ENCODE data around the gene HOXD4. TPM values are rescaled to one million over a fixed set of nuclear protein-coding genes. Genes with fewer than 3 reads are reported as not detected.

HOXD4 gene
- total RNA-seq, 4 donors from 2014 or later: 2.2 to 2.6 TPM; not detected in 2

DNA sequence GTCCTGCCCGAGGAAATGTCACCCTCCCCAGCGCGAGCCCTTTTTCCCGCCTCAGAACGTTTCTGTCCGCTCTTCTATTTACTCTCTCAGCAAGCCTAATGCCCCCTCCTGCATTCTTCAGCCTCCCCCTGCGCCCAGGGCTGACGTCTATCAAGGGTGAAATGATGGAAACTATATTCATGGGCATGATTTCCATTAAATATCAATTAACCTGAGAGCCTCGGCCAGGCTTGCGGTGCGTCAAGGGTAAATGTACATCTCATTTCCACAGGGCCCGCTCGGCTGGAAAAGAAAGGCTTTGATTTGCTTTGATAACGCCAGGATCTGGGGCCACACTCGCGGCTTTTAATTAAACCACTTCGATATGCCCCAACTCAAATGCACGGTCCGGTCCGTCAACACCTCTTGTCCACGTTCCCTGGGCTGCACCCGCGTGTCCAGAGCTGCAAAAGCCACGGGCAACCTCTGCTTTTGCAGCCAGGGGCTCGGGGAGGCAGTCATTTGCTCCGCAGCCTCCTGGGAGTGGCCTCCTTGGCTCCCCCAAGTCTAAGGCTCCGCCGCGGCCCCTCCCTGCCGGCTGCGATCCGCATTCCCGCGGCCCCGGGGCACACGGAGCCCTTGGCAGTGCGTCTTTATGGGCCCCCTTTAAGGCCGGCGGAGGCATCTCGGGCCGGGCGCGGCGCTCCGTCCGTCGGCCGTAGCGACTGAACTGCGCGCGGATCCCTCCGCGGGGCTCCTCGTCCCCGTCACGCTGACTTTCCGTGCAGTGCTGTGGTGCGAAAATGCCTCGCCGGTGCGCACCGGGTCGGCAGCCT, 22.2 kb upstream of the HOXD4 start, which contains the start of gene HOXD8:
Gene HOXD8 (plus strand): TSS at position 724 of the 815 bp plus-strand sequence. CDS start 662 bp downstream, outside the sequence.
- intact Hi-C loops (cut with DNase I; ENCODE audit: low total_unique reads): loop anchor here (10.0 kb wide), 1 partner anchor 1026 kb away; no protein-coding TSS in a partner anchor
- no peak for TF ChIP-seq POLR2A (IDR thresholded peaks at IDR 0.05)
- TF ChIP-seq, protein P1, sequence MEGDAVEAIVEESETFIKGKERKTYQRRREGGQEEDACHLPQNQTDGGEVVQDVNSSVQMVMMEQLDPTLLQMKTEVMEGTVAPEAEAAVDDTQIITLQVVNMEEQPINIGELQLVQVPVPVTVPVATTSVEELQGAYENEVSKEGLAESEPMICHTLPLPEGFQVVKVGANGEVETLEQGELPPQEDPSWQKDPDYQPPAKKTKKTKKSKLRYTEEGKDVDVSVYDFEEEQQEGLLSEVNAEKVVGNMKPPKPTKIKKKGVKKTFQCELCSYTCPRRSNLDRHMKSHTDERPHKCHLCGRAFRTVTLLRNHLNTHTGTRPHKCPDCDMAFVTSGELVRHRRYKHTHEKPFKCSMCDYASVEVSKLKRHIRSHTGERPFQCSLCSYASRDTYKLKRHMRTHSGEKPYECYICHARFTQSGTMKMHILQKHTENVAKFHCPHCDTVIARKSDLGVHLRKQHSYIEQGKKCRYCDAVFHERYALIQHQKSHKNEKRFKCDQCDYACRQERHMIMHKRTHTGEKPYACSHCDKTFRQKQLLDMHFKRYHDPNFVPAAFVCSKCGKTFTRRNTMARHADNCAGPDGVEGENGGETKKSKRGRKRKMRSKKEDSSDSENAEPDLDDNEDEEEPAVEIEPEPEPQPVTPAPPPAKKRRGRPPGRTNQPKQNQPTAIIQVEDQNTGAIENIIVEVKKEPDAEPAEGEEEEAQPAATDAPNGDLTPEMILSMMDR (IDR thresholded peaks at IDR 0.05): no peak
- 3 to 8% methylated on average over 26 to 41 of the region's 64 CpGs for WGBS, 2 donors
- peak within 1 kb of the TSS; percentile 35 for H3K4me3 ChIP-seq (ENCODE audit: low read depth, poor library complexity, severe bottlenecking)
- DNase-seq (ENCODE audit: low spot score in 2 of 2): peak in 1 of 2 donors; percentile 95

DNA sequence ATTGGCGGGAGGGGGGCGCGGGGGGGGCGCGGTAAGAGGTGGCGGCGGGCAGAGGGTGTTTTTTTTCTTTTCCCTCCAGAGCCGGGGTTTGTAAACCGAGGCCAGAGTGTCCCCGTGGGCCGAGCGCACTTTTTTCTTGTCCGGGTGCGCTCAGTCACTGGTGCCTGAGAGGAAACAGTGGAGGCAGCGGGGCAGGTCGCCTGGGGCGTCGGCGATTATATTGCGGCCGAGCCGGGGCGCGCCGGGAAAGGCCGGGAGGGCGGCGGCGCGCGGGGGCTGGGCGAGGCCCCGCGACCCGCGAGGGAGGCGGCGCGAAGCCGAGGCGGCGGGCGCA, 21.6 kb upstream of the HOXD4 start:
- DNase-seq (ENCODE audit: low spot score in 2 of 2): no peak
- H3K4me3 ChIP-seq (ENCODE audit: low read depth, poor library complexity, severe bottlenecking): peak overlapping the region; percentile 35
- TF ChIP-seq, protein P1 (IDR thresholded peaks at IDR 0.05): no peak
- TF ChIP-seq POLR2A (IDR thresholded peaks at IDR 0.05): no peak
- intact Hi-C loops (cut with DNase I; ENCODE audit: low total_unique reads): loop anchor here (10.0 kb wide), 1 partner anchor 1025 kb away; no protein-coding TSS in a partner anchor
- WGBS, 2 donors: 0% methylated on average over 14 to 16 of the region's 43 CpGs

DNA sequence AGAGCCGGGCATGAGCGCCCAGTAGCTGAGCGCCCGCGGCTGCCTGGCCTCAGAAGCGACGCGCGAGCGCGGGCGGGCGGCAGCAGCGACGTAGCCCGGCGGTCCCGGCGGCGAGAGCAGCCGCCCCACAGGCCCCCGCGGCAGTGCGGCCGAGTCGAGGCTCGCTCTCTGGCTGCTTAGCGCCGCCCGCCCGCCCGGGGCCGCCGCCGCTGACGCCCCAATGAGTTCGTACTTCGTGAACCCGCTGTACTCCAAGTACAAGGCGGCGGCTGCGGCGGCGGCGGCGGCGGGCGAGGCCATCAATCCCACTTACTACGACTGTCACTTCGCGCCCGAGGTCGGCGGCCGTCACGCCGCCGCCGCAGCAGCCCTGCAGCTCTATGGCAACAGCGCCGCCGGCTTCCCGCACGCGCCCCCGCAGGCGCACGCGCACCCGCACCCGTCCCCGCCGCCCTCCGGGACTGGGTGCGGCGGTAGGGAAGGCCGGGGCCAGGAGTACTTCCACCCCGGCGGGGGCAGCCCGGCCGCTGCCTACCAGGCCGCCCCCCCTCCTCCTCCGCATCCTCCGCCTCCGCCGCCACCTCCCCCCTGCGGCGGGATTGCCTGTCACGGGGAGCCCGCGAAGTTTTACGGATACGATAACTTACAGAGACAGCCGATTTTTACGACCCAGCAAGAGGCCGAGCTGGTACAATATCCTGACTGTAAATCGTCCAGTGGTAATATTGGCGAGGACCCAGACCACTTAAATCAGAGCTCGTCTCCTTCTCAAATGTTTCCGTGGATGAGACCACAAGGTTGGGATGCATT, 21.0 kb upstream of the HOXD4 start:
- TF ChIP-seq, protein P1 (IDR thresholded peaks at IDR 0.05): no peak
- no peak for TF ChIP-seq POLR2A (IDR thresholded peaks at IDR 0.05)
- intact Hi-C loops (cut with DNase I; ENCODE audit: low total_unique reads): no loop called here
- 0 to 1% methylated on average over 14 to 30 of the region's 100 CpGs for WGBS, 2 donors
- H3K4me3 ChIP-seq (ENCODE audit: low read depth, poor library complexity, severe bottlenecking): peak overlapping the region; percentile 35
- peak in 1 of 2 donors; percentile 91 for DNase-seq (ENCODE audit: low spot score in 2 of 2)

DNA sequence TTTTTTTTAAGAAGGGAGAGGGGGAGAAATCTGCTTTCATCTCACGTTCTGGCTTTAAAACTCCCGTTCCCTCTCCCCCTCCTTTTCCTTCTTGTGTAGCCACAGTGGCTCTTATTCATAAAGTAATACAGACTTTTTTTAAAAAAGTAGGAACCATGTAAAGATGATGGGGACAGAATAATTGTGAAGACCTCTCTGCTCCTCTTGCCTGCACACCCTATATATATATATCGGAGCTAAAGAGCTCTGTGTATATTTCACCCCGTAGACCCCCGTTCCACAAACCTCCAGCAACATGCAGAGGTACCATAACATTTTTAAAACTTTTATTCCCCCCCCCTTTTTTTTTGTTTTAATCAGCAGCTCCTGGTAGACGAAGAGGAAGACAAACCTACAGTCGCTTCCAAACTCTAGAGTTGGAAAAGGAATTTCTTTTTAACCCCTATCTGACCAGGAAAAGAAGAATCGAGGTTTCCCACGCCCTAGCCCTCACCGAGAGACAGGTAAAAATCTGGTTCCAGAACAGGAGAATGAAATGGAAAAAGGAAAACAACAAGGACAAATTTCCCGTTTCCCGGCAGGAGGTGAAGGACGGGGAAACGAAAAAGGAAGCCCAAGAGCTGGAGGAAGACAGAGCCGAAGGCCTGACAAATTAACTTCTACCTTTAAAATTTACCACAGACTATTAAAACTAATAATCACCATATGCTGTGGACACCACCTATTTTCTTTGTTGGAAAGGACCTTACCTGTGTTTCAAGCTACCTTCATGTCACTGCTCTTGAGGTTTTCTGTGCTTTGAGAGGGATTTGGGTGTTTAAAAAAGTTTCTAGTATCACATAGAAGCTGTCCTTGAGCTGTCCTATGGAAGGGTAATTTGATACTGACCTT, 20.1 kb upstream of the HOXD4 start:
- H3K4me3 ChIP-seq (ENCODE audit: low read depth, poor library complexity, severe bottlenecking): peak overlapping the region; percentile 35
- DNase-seq (ENCODE audit: low spot score in 2 of 2): no peak
- WGBS, 2 donors: 22% methylated on average over 15 of the region's 15 CpGs
- no peak for TF ChIP-seq POLR2A (IDR thresholded peaks at IDR 0.05)
- TF ChIP-seq, protein P1 (IDR thresholded peaks at IDR 0.05): no peak
- intact Hi-C loops (cut with DNase I; ENCODE audit: low total_unique reads): no loop called here

DNA sequence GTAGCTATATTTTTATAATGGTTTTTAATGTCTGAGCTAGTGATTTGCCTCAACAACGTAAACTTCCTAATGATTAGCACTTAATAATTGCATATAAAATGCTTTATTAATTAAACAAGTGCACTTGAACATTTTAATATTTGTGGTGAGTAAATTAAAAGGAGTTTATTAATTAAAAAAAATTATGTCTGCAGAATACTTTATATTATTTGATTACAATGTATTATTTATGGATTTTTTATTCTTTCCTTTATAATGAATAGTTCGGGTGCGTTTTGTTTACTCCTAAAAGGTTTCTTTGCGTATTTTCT, 19.5 kb upstream of the HOXD4 start:
- no peak for DNase-seq (ENCODE audit: low spot score in 2 of 2)
- no peak for TF ChIP-seq POLR2A (IDR thresholded peaks at IDR 0.05)
- TF ChIP-seq, protein P1 (IDR thresholded peaks at IDR 0.05): no peak
- H3K4me3 ChIP-seq (ENCODE audit: low read depth, poor library complexity, severe bottlenecking): no peak overlapping the region
- 49 to 50% methylated on average over 4 of the region's 4 CpGs for WGBS, 2 donors
- intact Hi-C loops (cut with DNase I; ENCODE audit: low total_unique reads): no loop called here

Data from lower leg skin (tissue), 4 donors.